NB4 (cell line): ENCODE results near the gene RNF8.

Experiments used
- MYC ChIP-seq: IDR thresholded peaks from 2 replicates; pipeline ENCODE4 v1.6.1; 2011; ENCODE audit warnings: low read depth, low read length
- POLR2A ChIP-seq: IDR thresholded peaks from 2 replicates; pipeline ENCODE4 v1.6.1; 2011; ENCODE audit warnings: mild to moderate bottlenecking; ENCODE audit not compliant: insufficient read length; ENCODE audit errors: extremely low read depth
- TF ChIP-seq, protein P1 (sequence below): IDR thresholded peaks from one replicate; pipeline ENCODE4 v1.5.1; 2012; ENCODE audit warnings: low read depth, low read length
- TF ChIP-seq, protein P2 (sequence below): IDR thresholded peaks from 2 replicates; pipeline ENCODE4 v1.6.1; 2011; ENCODE audit warnings: low read depth, low read length

DNA sequence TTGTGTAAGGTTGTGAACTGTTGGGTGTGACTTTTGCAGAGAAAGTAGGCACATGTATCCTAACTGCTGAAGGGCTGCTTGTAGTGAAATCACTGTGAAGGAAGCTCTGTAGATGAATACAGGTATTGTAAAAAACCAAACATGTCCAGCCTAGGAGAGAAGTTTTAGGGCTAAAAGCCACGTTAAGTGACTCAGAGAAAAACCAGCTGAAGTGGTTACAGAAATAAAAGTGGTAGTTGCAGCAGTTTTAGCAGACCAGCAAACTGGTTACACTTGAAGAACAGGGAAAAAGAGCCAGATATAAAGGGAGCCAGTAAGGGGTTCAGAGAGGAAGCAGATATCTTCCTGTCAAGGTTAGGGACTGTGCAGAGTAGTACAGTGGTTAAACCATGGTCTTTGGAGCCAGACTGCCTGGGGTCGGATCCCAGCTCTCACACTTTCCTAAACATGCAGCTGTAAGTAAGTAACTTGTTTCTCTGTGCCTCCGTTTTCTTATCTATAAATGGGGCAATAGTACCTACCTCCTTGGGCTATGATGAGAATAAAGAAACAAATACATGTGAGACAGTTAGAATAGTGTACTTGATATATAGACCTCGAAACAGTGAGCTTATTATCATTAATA is 33.8 kb upstream of the RNF8 start:
- TF ChIP-seq, protein P1, sequence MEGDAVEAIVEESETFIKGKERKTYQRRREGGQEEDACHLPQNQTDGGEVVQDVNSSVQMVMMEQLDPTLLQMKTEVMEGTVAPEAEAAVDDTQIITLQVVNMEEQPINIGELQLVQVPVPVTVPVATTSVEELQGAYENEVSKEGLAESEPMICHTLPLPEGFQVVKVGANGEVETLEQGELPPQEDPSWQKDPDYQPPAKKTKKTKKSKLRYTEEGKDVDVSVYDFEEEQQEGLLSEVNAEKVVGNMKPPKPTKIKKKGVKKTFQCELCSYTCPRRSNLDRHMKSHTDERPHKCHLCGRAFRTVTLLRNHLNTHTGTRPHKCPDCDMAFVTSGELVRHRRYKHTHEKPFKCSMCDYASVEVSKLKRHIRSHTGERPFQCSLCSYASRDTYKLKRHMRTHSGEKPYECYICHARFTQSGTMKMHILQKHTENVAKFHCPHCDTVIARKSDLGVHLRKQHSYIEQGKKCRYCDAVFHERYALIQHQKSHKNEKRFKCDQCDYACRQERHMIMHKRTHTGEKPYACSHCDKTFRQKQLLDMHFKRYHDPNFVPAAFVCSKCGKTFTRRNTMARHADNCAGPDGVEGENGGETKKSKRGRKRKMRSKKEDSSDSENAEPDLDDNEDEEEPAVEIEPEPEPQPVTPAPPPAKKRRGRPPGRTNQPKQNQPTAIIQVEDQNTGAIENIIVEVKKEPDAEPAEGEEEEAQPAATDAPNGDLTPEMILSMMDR: no peak
- TF ChIP-seq, protein P2, sequence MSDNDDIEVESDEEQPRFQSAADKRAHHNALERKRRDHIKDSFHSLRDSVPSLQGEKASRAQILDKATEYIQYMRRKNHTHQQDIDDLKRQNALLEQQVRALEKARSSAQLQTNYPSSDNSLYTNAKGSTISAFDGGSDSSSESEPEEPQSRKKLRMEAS: no peak
- TF ChIP-seq POLR2A: no peak
- TF ChIP-seq MYC: no peak
